Activated CD8-positive, alpha-beta T cell treated with anti-CD3 and anti-CD28 coated beads, Interleukin-2, amount 10 ng/mL, durations not matched to agents 7 days and 5 days (primary cell): Measurements from ENCODE around the gene AHI1. TPM values are rescaled to one million over a fixed set of nuclear protein-coding genes. Genes with fewer than 3 reads are reported as not detected.

Experiments used
- microRNA-seq: library from miRNA; unstranded; fragments of <30 nt; microRNA quantifications from one replicate; pipeline ENCODE4 v1.2.0, GENCODE V29; 2022
- total RNA-seq, 2 experiments: library from RNA; stranded (reverse); gene quantifications; one replicate each; pipeline ENCODE4 v1.2.3, GENCODE V29; 2021

AHI1 gene
- total RNA-seq, 2 experiments from 2014 or later = 10.9 to 13.8 TPM

Small RNA genes within 50 kb of the gene (microRNA-seq; reads per million reads assigned to microRNA genes)
- not detected for gene MIR548A2
